ENCODE measurements around the gene STK11.
A peak's percentile ranks its signal among the peaks of the same experiment; 100 is the strongest.

Gene STK11

GRCh38 chr19:1272423-1273262 lies 67.1 kb downstream of the STK11 start:
- no peak for DNase-seq (ENCODE audit: low read depth in 2 of 2)

GRCh38 chr19:1273263-1274041 lies 67.9 kb downstream of the STK11 start:
- DNase-seq (ENCODE audit: low read depth in 2 of 2): no peak

- DNase-seq (ENCODE audit: low read depth in 2 of 2): no peak
Measured at GRCh38 chr19:1274081-1274851, 68.7 kb downstream of the STK11 start.

- no peak for DNase-seq (ENCODE audit: low read depth in 2 of 2)
Measured at GRCh38 chr19:1274852-1275259, 69.3 kb downstream of the STK11 start.

GRCh38 chr19:1275260-1275975 lies 69.8 kb downstream of the STK11 start, which contains the start of gene FAM174C:
FAM174C (plus strand) TSS chr19:1275530; CDS start chr19:1275550, 20 bp downstream.
- DNase-seq (ENCODE audit: low read depth in 2 of 2): peak; percentile 96 to 97

- DNase-seq (ENCODE audit: low read depth in 2 of 2): no peak
Measured at GRCh38 chr19:1275976-1276627, 70.5 kb downstream of the STK11 start.

- no peak for DNase-seq (ENCODE audit: low read depth in 2 of 2)
Measured at GRCh38 chr19:1276628-1277022, 71.0 kb downstream of the STK11 start.

GRCh38 chr19:1277061-1277460 lies 71.5 kb downstream of the STK11 start:
- no peak for DNase-seq (ENCODE audit: low read depth in 2 of 2)

Data from stimulated activated CD8-positive, alpha-beta memory T cell treated with anti-CD3 and anti-CD28 coated beads, Interleukin-7, amount 100 ng/mL, for 4 hours (primary cell).